ACC112 (cell line): ENCODE results near the gene ELP2.

Experiments used
- H2AFZ ChIP-seq: fragments of 200-600 bp; sonication (generic); one replicate; pipeline ENCODE4 v1.6.0; 2017; ENCODE audit warnings: antibody characterized with exemption, low read length; ENCODE audit not compliant: unreplicated experiment
- H3K27ac ChIP-seq: fragments of 200-600 bp; sonication (generic); 2 replicates; pipeline ENCODE4 v1.5.1; 2014; ENCODE audit warnings: low read depth, mild to moderate bottlenecking, antibody characterized with exemption, low read length, moderate library complexity
- H3K27me3 ChIP-seq: fragments of 200-600 bp; sonication (generic); 2 replicates; pipeline ENCODE4 v1.6.1; 2014; ENCODE audit warnings: mild to moderate bottlenecking, antibody characterized with exemption, low read length, moderate library complexity, mixed read lengths; ENCODE audit not compliant: insufficient read depth
- H3K36me3 ChIP-seq: fragments of 200-600 bp; sonication (generic); 2 replicates; pipeline ENCODE4 v1.6.1; 2016; ENCODE audit warnings: mild to moderate bottlenecking, antibody characterized with exemption, low read length, moderate library complexity, mixed read lengths; ENCODE audit not compliant: insufficient read depth
- H3K4me1 ChIP-seq: fragments of 200-600 bp; sonication (generic); one replicate; pipeline ENCODE4 v1.6.1; 2016; ENCODE audit warnings: low read length, mixed read lengths; ENCODE audit not compliant: insufficient read depth, unreplicated experiment, control insufficient read depth
- H3K4me3 ChIP-seq: fragments of 200-600 bp; sonication (generic); 2 replicates; pipeline ENCODE4 v1.5.1; 2014; ENCODE audit warnings: mild to moderate bottlenecking, low read depth, low read length
- H3K79me2 ChIP-seq: fragments of 200-600 bp; sonication (generic); one replicate; pipeline ENCODE4 v1.6.0; 2016; ENCODE audit warnings: low read length; ENCODE audit not compliant: control insufficient read depth, unreplicated experiment, insufficient read depth

ELP2 gene

GRCh38 chr18:36215577-36215976 lies 85.9 kb downstream of the ELP2 start:
- Histone ChIP-seq H3K36me3 (no peaks in the 10 kb centered on the region), H3K4me1 (peaks cover 20% of the 10 kb centered on the region), H2AFZ (no peak overlapping the region), H3K4me3 (no peak overlapping the region), H3K27ac (no peak overlapping the region), H3K27me3 (no peaks in the 10 kb centered on the region), H3K79me2 (no peaks in the 10 kb centered on the region)

DNA sequence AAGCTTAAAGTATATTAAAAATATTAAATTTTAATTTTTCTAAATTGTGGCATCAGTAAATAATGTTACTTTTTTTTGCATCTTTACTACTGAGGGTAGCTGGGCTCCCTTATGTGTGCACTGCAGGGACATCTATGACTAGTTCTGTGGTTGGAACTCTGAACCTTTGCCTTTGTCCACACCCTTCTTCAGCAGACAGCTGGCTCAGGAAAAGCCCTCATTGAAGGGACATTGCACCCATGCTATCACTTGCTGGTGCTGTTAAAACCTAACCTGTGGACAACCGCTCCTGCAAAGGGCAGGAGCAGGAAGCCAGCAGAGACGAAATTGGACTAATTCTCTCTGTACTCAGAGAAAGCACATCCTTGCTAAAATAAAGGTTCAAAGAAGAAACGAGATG lies 87.6 kb downstream of the ELP2 start:
- Histone ChIP-seq H3K4me3 (no peak overlapping the region), H3K27me3 (no peaks in the 10 kb centered on the region), H3K27ac (no peak overlapping the region), H2AFZ (no peak overlapping the region), H3K4me1 (peaks cover 6% of the 10 kb centered on the region), H3K36me3 (no peaks in the 10 kb centered on the region), H3K79me2 (no peaks in the 10 kb centered on the region)

DNA sequence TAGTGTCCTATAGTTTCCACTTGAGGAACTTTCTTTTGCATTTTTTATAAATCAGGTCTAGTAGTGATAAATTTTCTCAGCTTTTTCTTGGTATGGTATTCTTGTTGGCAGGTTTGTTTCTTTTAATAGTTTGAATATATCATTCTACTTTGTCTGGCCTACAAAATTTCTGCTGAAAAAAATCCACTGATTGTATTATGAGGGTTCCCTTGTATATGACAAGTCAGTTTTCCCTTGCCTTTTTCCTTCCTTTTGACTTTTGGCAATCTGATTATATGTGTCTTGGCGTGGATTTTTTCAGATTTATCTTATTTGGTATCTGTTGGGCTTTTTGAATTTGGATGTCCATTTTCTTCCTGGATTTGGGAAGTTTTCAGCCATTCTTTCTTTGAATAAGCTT lies 99.5 kb downstream of the ELP2 start:
- Histone ChIP-seq H3K27ac (no peak overlapping the region), H2AFZ (no peak overlapping the region), H3K79me2 (no peaks in the 10 kb centered on the region), H3K36me3 (peaks cover 15% of the 10 kb centered on the region), H3K4me3 (no peak overlapping the region), H3K27me3 (no peaks in the 10 kb centered on the region), H3K4me1 (no peaks in the 10 kb centered on the region)
